ENCODE data around the gene YPEL5.

YPEL5 gene

DNA sequence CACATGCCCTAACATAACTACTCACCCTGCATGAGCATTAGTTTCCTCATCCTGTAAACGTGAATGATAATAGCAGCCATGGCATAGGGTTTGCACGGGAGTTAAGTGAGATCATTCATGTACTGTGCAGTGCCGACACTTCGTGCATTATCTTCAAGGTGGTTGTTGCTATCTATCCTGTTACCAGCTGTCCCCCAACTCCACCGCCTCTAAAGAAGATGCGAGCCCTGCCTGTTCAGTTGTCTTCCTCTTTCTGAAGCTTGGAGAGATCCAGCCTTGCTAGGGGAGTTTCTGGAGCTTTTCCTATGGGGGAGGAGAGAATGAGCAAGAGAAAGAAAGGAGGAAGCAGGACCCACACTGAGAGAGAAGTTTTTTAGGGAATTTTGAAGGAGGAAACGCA, 34.4 kb downstream of the YPEL5 start:
- no peaks in the 10 kb centered on the region for H3K27me3 ChIP-seq
- H3K9me3 ChIP-seq = no peaks in the 10 kb centered on the region; the same call in 1 of the 2 replicates
- H3K4me1 ChIP-seq = peaks cover 11% of the 10 kb centered on the region
- H3K4me3 ChIP-seq (ENCODE audit: low read depth, low read length) = no peak overlapping the region
- H3K36me3 ChIP-seq = no peaks in the 10 kb centered on the region
- TF ChIP-seq, protein P1, sequence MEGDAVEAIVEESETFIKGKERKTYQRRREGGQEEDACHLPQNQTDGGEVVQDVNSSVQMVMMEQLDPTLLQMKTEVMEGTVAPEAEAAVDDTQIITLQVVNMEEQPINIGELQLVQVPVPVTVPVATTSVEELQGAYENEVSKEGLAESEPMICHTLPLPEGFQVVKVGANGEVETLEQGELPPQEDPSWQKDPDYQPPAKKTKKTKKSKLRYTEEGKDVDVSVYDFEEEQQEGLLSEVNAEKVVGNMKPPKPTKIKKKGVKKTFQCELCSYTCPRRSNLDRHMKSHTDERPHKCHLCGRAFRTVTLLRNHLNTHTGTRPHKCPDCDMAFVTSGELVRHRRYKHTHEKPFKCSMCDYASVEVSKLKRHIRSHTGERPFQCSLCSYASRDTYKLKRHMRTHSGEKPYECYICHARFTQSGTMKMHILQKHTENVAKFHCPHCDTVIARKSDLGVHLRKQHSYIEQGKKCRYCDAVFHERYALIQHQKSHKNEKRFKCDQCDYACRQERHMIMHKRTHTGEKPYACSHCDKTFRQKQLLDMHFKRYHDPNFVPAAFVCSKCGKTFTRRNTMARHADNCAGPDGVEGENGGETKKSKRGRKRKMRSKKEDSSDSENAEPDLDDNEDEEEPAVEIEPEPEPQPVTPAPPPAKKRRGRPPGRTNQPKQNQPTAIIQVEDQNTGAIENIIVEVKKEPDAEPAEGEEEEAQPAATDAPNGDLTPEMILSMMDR (IDR thresholded peaks at IDR 0.05; ENCODE audit: low read depth, low read length) = no peak
- DNase-seq = no peak

DNA sequence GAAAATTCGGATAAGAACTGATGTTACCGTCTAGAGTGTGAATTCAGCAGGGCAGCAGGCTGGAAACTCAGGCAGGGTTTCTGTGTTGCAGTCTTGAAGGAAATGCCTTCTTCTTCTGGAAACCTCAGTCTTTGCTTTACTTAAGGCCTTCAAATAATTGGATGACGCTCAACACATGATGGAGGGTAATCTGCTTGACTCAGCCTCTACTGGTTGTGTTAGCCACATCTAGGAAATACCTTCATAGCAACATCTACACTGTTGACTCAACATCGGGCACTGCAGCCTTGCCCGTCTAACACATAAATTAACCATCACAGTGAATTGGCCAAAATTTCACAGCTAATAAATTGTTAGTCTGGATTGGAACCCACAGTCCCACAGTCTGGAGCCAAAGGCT, 37.2 kb downstream of the YPEL5 start:
- H3K27me3 ChIP-seq = no peaks in the 10 kb centered on the region
- TF ChIP-seq, protein P1 (IDR thresholded peaks at IDR 0.05; ENCODE audit: low read depth, low read length) = no peak
- H3K4me3 ChIP-seq (ENCODE audit: low read depth, low read length) = no peak overlapping the region
- DNase-seq = no peak
- no peaks in the 10 kb centered on the region; the same call in 1 of the 2 replicates for H3K9me3 ChIP-seq
- H3K36me3 ChIP-seq = no peaks in the 10 kb centered on the region
- H3K4me1 ChIP-seq = no peaks in the 10 kb centered on the region; the same call in 1 of the 2 replicates

DNA sequence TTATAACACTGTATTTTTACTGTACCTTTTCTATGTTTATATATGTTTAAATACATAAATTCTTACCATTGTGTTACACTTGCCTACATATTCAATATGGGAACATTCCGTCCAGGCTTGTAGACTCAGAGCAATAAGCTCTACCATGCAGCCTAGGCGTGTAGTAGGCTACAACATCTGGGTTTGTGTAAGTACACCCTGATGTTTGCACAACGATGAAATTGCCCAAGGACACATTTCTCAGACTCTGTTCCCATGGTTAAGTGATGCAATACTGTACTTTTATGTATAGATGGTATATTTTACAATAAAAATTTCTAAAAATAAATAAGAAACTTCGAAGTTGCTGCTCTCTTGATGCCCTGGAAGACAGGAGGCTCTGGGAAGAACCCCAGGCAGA, 38.4 kb downstream of the YPEL5 start:
- no peaks in the 10 kb centered on the region for H3K27me3 ChIP-seq
- no peaks in the 10 kb centered on the region for H3K36me3 ChIP-seq
- DNase-seq = no peak
- H3K4me1 ChIP-seq = no peaks in the 10 kb centered on the region
- TF ChIP-seq, protein P1 (IDR thresholded peaks at IDR 0.05; ENCODE audit: low read depth, low read length) = no peak
- no peak overlapping the region for H3K4me3 ChIP-seq (ENCODE audit: low read depth, low read length)
- H3K9me3 ChIP-seq = no peaks in the 10 kb centered on the region; the same call in 1 of the 2 replicates

DNA sequence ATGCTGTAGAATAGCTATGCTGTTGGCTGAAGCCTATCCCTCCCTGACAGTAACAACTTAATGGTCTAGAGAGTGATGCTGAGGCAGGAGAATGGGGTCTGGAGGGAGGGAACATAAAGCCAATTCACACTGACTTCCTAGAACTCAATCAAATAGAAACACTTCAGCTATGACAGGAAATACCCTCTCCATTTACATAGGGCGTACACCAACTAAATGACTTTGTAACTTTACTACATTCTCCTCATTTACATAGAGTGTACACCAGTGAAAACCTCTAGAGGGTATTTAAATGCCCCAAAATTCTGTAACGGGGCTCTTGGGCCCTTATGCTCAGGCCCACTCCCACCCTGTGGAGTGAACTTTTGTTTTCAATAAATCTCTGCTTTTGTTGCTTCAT, 41.5 kb downstream of the YPEL5 start:
- H3K27me3 ChIP-seq = no peaks in the 10 kb centered on the region
- no peaks in the 10 kb centered on the region; the same call in 1 of the 2 replicates for H3K9me3 ChIP-seq
- no peak for DNase-seq
- TF ChIP-seq, protein P1 (IDR thresholded peaks at IDR 0.05; ENCODE audit: low read depth, low read length) = no peak
- no peaks in the 10 kb centered on the region for H3K36me3 ChIP-seq
- H3K4me3 ChIP-seq (ENCODE audit: low read depth, low read length) = no peak overlapping the region
- no peaks in the 10 kb centered on the region for H3K4me1 ChIP-seq

DNA sequence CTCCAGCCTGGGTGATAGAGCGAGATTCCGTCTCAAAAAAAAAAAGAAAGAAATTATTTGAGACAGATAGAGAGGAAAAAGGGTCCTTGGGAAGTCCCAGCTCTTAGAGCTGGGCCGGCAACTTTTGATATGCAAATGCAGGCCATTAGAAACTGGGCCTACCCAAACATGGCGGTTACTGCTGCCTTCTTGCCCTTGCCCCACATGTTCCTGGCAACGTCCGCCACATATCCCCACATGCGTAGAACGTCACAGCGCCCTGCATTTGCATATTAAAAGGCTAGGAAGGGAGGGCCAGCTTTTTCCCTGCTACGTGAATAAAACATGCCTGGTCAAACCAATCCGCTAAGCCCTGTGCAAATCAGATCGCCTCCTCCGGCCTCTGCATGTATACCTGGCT, 43.8 kb downstream of the YPEL5 start:
- H3K4me1 ChIP-seq = no peaks in the 10 kb centered on the region
- H3K36me3 ChIP-seq = no peaks in the 10 kb centered on the region
- H3K9me3 ChIP-seq = no peaks in the 10 kb centered on the region
- no peak overlapping the region for H3K4me3 ChIP-seq (ENCODE audit: low read depth, low read length)
- TF ChIP-seq, protein P1 (IDR thresholded peaks at IDR 0.05; ENCODE audit: low read depth, low read length) = no peak
- no peak for DNase-seq
- H3K27me3 ChIP-seq = no peaks in the 10 kb centered on the region

DNA sequence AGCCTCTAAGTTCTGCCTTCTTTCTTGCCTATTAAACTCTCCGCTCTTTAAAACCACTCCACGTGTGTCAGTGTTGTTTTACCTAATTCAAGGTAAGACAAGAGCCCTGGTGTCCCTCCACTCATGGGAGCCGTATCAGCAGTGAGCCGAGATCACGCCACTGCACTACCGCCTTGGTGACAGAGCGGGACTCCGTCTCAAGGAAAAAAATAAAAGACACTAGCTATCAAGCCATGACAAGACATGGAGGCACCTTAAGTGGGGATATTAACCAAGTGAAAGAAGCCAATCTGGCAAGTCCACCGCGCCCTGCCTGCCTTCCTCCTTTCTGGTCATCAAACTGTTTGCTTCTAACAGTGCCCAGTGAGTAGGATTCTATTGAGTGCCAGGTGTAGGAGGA, 44.3 kb downstream of the YPEL5 start:
- TF ChIP-seq, protein P1 (IDR thresholded peaks at IDR 0.05; ENCODE audit: low read depth, low read length) = no peak
- DNase-seq = no peak

More for the DNA sequence above, 44.3 kb downstream of the YPEL5 start:
- Histone ChIP-seq H3K27me3 (no peaks in the 10 kb centered on the region), H3K9me3 (no peaks in the 10 kb centered on the region), H3K4me1 (no peaks in the 10 kb centered on the region), H3K4me3 (ENCODE audit: low read depth, low read length) (no peak overlapping the region), H3K36me3 (no peaks in the 10 kb centered on the region)

All from BE2C (cell line).